SKM-1 treated with dmso at 0.1 percent for 144 hours (cell line): ENCODE measurements around the gene EIF4E2.
A peak's percentile ranks its signal among the peaks of the same experiment; 100 is the strongest.

Experiments
- DNase-seq: peaks from one replicate; lab custom pipeline; 2025; ENCODE audit not compliant: unreplicated experiment; lab: John Stamatoyannopoulos, UW

Gene EIF4E2

GRCh38 chr2:232550354-232551249, at the start of gene EIF4E2, which contains the start of gene TIGD1:
Gene EIF4E2, plus strand, starts transcription at chr2:232550689. Its CDS starts 36 bp downstream, at chr2:232550725.
Gene TIGD1, minus strand, starts transcription at chr2:232550557. Its CDS starts 675 bp downstream, at chr2:232549882.
- peak; percentile 84 for DNase-seq

- DNase-seq = no peak
Measured at GRCh38 chr2:232501331-232501771, 49.1 kb upstream of the EIF4E2 start.

GRCh38 chr2:232501794-232502390, 48.6 kb upstream of the EIF4E2 start:
- no peak for DNase-seq

GRCh38 chr2:232502511-232502910, 48.0 kb upstream of the EIF4E2 start:
- no peak for DNase-seq

- no peak for DNase-seq
Measured at GRCh38 chr2:232502911-232503808, 47.3 kb upstream of the EIF4E2 start.

- DNase-seq = no peak
Measured at GRCh38 chr2:232503809-232504323, 46.6 kb upstream of the EIF4E2 start.

- no peak for DNase-seq
Measured at GRCh38 chr2:232504438-232504837, 46.1 kb upstream of the EIF4E2 start.

GRCh38 chr2:232505856-232506255, 44.6 kb upstream of the EIF4E2 start:
- no peak for DNase-seq

GRCh38 chr2:232506709-232507108, 43.8 kb upstream of the EIF4E2 start:
- no peak for DNase-seq

GRCh38 chr2:232508251-232508650, 42.2 kb upstream of the EIF4E2 start:
- DNase-seq = no peak

- DNase-seq = no peak
Measured at GRCh38 chr2:232511336-232511890, 39.1 kb upstream of the EIF4E2 start.

- no peak for DNase-seq
Measured at GRCh38 chr2:232512602-232513001, 37.9 kb upstream of the EIF4E2 start.

GRCh38 chr2:232513353-232513752, 37.1 kb upstream of the EIF4E2 start:
- DNase-seq = no peak

- no peak for DNase-seq
Measured at GRCh38 chr2:232515639-232516038, 34.9 kb upstream of the EIF4E2 start.

GRCh38 chr2:232516551-232516950, 33.9 kb upstream of the EIF4E2 start:
- no peak for DNase-seq

GRCh38 chr2:232518844-232519243, 31.6 kb upstream of the EIF4E2 start:
- no peak for DNase-seq

- DNase-seq = no peak
Measured at GRCh38 chr2:232519581-232520438, 30.7 kb upstream of the EIF4E2 start, which contains the start of gene PRSS56. Gene PRSS56, plus strand, starts transcription at chr2:232520388. Its CDS starts 211 bp downstream, at chr2:232520599.

GRCh38 chr2:232520489-232520888, 30.0 kb upstream of the EIF4E2 start:
- no peak for DNase-seq

- no peak for DNase-seq
Measured at GRCh38 chr2:232521098-232521497, 29.4 kb upstream of the EIF4E2 start.
